HG03139 (cell line): ENCODE results near the gene OVOL1.
"Not testable (repeated sequence)": the region's sequence is repeated elsewhere in the genome, so short reads cannot be mapped to it uniquely, and the experiment has no call there.

Source experiments
- ATAC-seq: cut with Tn5 transposase; IDR thresholded peaks from one replicate; pipeline ENCODE4 v1.9.1; 2021; ENCODE audit not compliant: unreplicated experiment

OVOL1 gene

GRCh38 chr11:65814131-65814985 lies 27.5 kb downstream of the OVOL1 start:
- no peak for ATAC-seq

GRCh38 chr11:65814986-65815565 lies 28.2 kb downstream of the OVOL1 start:
- no peak for ATAC-seq

GRCh38 chr11:65816696-65817095 lies 29.8 kb downstream of the OVOL1 start:
- no peak for ATAC-seq

- no peak for ATAC-seq
These were observed 30.5 kb downstream of the OVOL1 start for GRCh38 chr11:65817312-65817834.

GRCh38 chr11:65817835-65818680 lies 31.2 kb downstream of the OVOL1 start:
- ATAC-seq, result peak; percentile 48

- no peak for ATAC-seq
These were observed 34.2 kb downstream of the OVOL1 start for GRCh38 chr11:65821107-65821506.

- no peak for ATAC-seq
These were observed 36.1 kb downstream of the OVOL1 start for GRCh38 chr11:65822776-65823528.

GRCh38 chr11:65826984-65827735 lies 40.3 kb downstream of the OVOL1 start:
- no peak for ATAC-seq

GRCh38 chr11:65829459-65829858 lies 42.6 kb downstream of the OVOL1 start:
- ATAC-seq, result no peak

GRCh38 chr11:65832231-65832630 lies 45.4 kb downstream of the OVOL1 start:
- not testable (repeated sequence) for ATAC-seq

GRCh38 chr11:65833297-65834030 lies 46.6 kb downstream of the OVOL1 start, which contains the start of gene SNX32:
TSS of gene SNX32 (plus strand) at chr11:65833963. CDS start at chr11:65834066, 103 bp downstream.
- ATAC-seq, result peak; percentile 93

- ATAC-seq, result no peak
These were observed 47.3 kb downstream of the OVOL1 start for GRCh38 chr11:65834202-65834601.

GRCh38 chr11:65842144-65842543 lies 55.3 kb downstream of the OVOL1 start:
- ATAC-seq, result no peak

GRCh38 chr11:65843811-65844210 lies 56.9 kb downstream of the OVOL1 start:
- ATAC-seq, result no peak

- ATAC-seq, result no peak
These were observed 57.5 kb downstream of the OVOL1 start for GRCh38 chr11:65844231-65844872.
